Measurements from ENCODE around the gene KRT80.

KRT80 gene

DNA sequence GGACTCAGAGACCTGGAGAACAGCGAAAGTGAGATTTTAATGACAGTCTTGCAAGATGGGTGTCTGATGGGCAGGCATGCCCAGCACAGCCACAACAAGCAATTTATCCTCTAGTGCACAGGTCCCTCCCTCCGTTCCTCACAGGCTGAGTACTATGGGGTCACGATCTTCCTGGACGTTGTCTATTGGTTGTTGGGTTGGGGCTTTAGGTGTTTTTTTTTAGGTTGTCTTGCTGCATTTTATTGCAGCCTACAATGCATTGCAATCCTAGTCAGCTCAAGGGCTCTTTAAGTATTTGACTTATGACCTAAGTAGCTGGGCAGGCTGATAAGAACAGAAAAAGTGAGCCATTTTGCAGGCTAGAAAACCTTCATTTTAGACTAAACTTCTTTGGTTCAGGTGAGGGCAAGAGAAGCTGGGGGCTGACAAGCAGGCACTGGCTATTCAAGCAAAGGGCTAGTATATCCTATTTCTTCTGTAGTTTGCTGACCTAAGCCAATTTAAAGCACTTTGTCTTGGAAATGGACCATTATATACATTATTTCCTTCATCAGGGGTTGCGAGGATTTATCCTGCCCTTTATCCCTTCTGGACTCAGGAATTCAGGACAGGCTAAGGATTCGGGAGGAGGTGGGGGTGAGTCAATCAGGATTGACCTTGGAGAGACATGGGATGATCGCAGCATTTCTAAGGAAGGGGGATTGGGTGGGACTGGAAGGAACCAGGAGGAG is 47.3 kb upstream of the KRT80 start:
- Histone ChIP-seq H4K8ac (ENCODE audit: low read depth, low read length) (no peak overlapping the region), H3K4me3 (ENCODE audit: low read depth, low read length) (no peak overlapping the region), H3K27ac (ENCODE audit: low read depth, low read length) (peak overlapping the region; percentile 14), H3K18ac (ENCODE audit: low read length) (peak overlapping the region; percentile 20), H3K79me2 (ENCODE audit: control insufficient read depth, insufficient read depth, low read length, poor library complexity) (peaks cover 8% of the 10 kb centered on the region), H2AK5ac (ENCODE audit: low read length) (no peak overlapping the region), H3K4me2 (ENCODE audit: low read length) (no peak overlapping the region), H2BK12ac (ENCODE audit: low read length) (peak overlapping the region; percentile 8), H3K4me1 (ENCODE audit: control insufficient read depth in 1 of 2, insufficient read depth in 2 of 2, low read length in 2 of 2) (peaks cover 43 to 56% of the 10 kb centered on the region in 2 experiments), H3K9ac (ENCODE audit: low read length) (no peak overlapping the region), H3K9me3 (ENCODE audit: insufficient read depth, low read depth, low read length) (peaks cover 4% of the 10 kb centered on the region), H3K27me3 (ENCODE audit: insufficient read depth, low read length) (no peaks in the 10 kb centered on the region), H3K36me3 (ENCODE audit: control insufficient read depth in 1 of 2, insufficient read depth in 2 of 2, low read length in 2 of 2) (peaks cover 73 to 78% of the 10 kb centered on the region in 2 experiments), H3K23ac (ENCODE audit: low read length) (no peak overlapping the region), H2BK5ac (ENCODE audit: low read depth, low read length, poor library complexity) (peak overlapping the region; percentile 52), H2BK120ac (ENCODE audit: insufficient read depth, low read length, poor library complexity) (peak overlapping the region; percentile 18), H3K4ac (ENCODE audit: low read depth, low read length) (no peak overlapping the region), H4K12ac (ENCODE audit: low read depth, low read length) (no peak overlapping the region), H2AFZ (ENCODE audit: insufficient read depth, low read length, poor library complexity) (no peak overlapping the region), H4K91ac (ENCODE audit: low read depth, low read length) (peak overlapping the region; percentile 43), H3K79me1 (ENCODE audit: low read length) (peaks cover 9% of the 10 kb centered on the region), H3K14ac (ENCODE audit: low read length) (peak overlapping the region; percentile 34)
- WGBS (ENCODE audit: extremely low coverage, insufficient coverage, insufficient read length) = no CpG with 5 or more reads among the region's 7 CpGs
- DNase-seq = peak in 1 of 2 donors; percentile 69

- Histone ChIP-seq H4K8ac (ENCODE audit: low read depth, low read length) (no peak overlapping the region), H4K91ac (ENCODE audit: low read depth, low read length) (no peak overlapping the region), H3K27me3 (ENCODE audit: insufficient read depth, low read length) (no peaks in the 10 kb centered on the region), H3K4me1 (ENCODE audit: control insufficient read depth in 1 of 2, insufficient read depth in 2 of 2, low read length in 2 of 2) (peaks cover 36 to 51% of the 10 kb centered on the region in 2 experiments), H3K23ac (ENCODE audit: low read length) (no peak overlapping the region), H3K4ac (ENCODE audit: low read depth, low read length) (no peak overlapping the region), H2BK5ac (ENCODE audit: low read depth, low read length, poor library complexity) (no peak overlapping the region), H3K4me2 (ENCODE audit: low read length) (no peak overlapping the region), H3K9me3 (ENCODE audit: insufficient read depth, low read depth, low read length) (peaks cover 4% of the 10 kb centered on the region), H3K79me1 (ENCODE audit: low read length) (peaks cover 15% of the 10 kb centered on the region), H2BK120ac (ENCODE audit: insufficient read depth, low read length, poor library complexity) (no peak overlapping the region), H3K36me3 (ENCODE audit: control insufficient read depth in 1 of 2, insufficient read depth in 2 of 2, low read length in 2 of 2) (peaks cover 66 to 71% of the 10 kb centered on the region in 2 experiments), H3K18ac (ENCODE audit: low read length) (no peak overlapping the region), H3K9ac (ENCODE audit: low read length) (no peak overlapping the region), H2AK5ac (ENCODE audit: low read length) (no peak overlapping the region), H4K12ac (ENCODE audit: low read depth, low read length) (no peak overlapping the region), H2AFZ (ENCODE audit: insufficient read depth, low read length, poor library complexity) (no peak overlapping the region), H3K27ac (ENCODE audit: low read depth, low read length) (no peak overlapping the region), H3K4me3 (ENCODE audit: low read depth, low read length) (no peak overlapping the region), H2BK12ac (ENCODE audit: low read length) (no peak overlapping the region), H3K79me2 (ENCODE audit: control insufficient read depth, insufficient read depth, low read length, poor library complexity) (peaks cover 13% of the 10 kb centered on the region), H3K14ac (ENCODE audit: low read length) (no peak overlapping the region)
- WGBS (ENCODE audit: extremely low coverage, insufficient coverage, insufficient read length) = no CpG with 5 or more reads among the region's 4 CpGs
- DNase-seq = no peak
Measured at GRCh38 chr12:52238207-52238840, 46.5 kb upstream of the KRT80 start.

DNA sequence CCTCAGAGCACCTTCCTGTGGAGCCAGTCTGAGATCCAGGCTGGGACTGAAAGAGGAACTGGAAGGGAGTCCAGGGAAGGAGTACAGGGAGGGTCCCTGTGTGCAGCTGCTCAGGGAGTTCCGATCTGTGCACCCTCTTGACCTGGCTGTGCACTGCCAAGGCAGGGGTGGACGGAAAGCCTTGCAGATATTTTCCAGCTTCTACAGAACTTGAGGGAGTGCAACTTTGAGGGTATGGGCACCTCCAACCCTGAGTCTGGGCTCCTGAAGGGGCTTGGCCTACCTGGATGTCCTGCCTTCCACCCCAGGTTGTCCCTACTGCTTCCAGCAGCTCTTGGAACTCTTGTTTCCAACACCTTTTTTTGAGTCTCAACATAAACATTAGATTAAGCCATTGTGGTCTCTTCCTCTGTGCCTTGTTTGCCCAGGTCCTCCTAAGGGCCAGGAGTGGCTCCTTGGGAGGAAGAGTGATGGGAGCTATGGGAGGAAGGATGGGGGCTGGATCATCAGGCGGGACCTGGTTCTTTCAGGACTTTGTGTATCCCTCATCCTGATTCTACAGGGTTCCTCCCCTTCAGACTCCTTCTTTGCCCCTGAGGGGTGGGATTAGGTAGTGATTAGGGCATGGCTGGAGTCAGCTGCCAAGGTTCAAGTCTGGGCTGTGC is 44.7 kb upstream of the KRT80 start:
- H4K12ac ChIP-seq (ENCODE audit: low read depth, low read length) = no peak overlapping the region
- no peak overlapping the region for H3K4me2 ChIP-seq (ENCODE audit: low read length)
- H2AK5ac ChIP-seq (ENCODE audit: low read length) = no peak overlapping the region
- peaks cover 50 to 56% of the 10 kb centered on the region in 2 experiments for H3K36me3 ChIP-seq (ENCODE audit: control insufficient read depth in 1 of 2, insufficient read depth in 2 of 2, low read length in 2 of 2)
- peaks cover 31% of the 10 kb centered on the region for H3K79me1 ChIP-seq (ENCODE audit: low read length)
- H3K14ac ChIP-seq (ENCODE audit: low read length) = no peak overlapping the region
- no peak overlapping the region for H2BK12ac ChIP-seq (ENCODE audit: low read length)
- no CpG with 5 or more reads among the region's 3 CpGs for WGBS (ENCODE audit: extremely low coverage, insufficient coverage, insufficient read length)
- H3K27me3 ChIP-seq (ENCODE audit: insufficient read depth, low read length) = no peaks in the 10 kb centered on the region
- H3K27ac ChIP-seq (ENCODE audit: low read depth, low read length) = no peak overlapping the region
- H4K8ac ChIP-seq (ENCODE audit: low read depth, low read length) = no peak overlapping the region
- H3K9me3 ChIP-seq (ENCODE audit: insufficient read depth, low read depth, low read length) = no peaks in the 10 kb centered on the region
- no peak overlapping the region for H2AFZ ChIP-seq (ENCODE audit: insufficient read depth, low read length, poor library complexity)
- H2BK120ac ChIP-seq (ENCODE audit: insufficient read depth, low read length, poor library complexity) = no peak overlapping the region
- H3K4me1 ChIP-seq (ENCODE audit: control insufficient read depth in 1 of 2, insufficient read depth in 2 of 2, low read length in 2 of 2) = peaks cover 39 to 53% of the 10 kb centered on the region in 2 experiments
- peaks cover 23% of the 10 kb centered on the region for H3K79me2 ChIP-seq (ENCODE audit: control insufficient read depth, insufficient read depth, low read length, poor library complexity)
- H3K9ac ChIP-seq (ENCODE audit: low read length) = no peak overlapping the region
- H3K4me3 ChIP-seq (ENCODE audit: low read depth, low read length) = no peak overlapping the region
- no peak overlapping the region for H3K23ac ChIP-seq (ENCODE audit: low read length)
- peak in 1 of 2 donors; percentile 18 for DNase-seq
- no peak overlapping the region for H4K91ac ChIP-seq (ENCODE audit: low read depth, low read length)
- H2BK5ac ChIP-seq (ENCODE audit: low read depth, low read length, poor library complexity) = no peak overlapping the region
- no peak overlapping the region for H3K18ac ChIP-seq (ENCODE audit: low read length)
- H3K4ac ChIP-seq (ENCODE audit: low read depth, low read length) = no peak overlapping the region

DNA sequence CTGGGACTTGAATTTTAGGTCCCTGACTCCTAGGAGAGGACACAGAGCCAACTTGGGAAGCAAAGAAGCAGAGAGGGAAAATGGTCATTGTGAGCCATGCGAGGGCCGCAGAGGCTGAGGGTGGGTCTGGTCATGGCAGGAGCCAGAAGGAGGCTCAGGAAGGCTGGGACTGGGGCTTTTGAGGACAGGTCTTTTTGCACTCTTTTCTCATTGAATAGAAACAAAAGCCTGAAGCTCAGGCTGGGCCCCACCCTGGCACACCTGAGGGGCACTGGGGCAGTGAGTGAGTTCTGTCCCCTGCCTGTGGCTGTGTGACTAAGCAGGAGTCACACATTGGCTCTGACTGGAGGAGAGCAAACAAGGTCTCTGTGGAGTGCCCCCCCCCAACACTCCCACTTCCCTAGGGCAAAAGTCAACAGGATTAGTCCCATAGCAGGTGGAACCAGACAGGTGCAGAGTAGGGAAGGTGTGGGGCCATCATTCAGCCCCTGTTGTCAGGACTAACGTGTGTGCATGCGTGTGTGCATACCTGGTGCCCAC is 44.1 kb upstream of the KRT80 start:
- peaks cover 45 to 59% of the 10 kb centered on the region in 2 experiments for H3K4me1 ChIP-seq (ENCODE audit: control insufficient read depth in 1 of 2, insufficient read depth in 2 of 2, low read length in 2 of 2)
- no peak overlapping the region for H2AK5ac ChIP-seq (ENCODE audit: low read length)
- H3K36me3 ChIP-seq (ENCODE audit: control insufficient read depth in 1 of 2, insufficient read depth in 2 of 2, low read length in 2 of 2) = peaks cover 44 to 50% of the 10 kb centered on the region in 2 experiments
- no peak overlapping the region for H3K14ac ChIP-seq (ENCODE audit: low read length)
- H3K23ac ChIP-seq (ENCODE audit: low read length) = no peak overlapping the region
- no peak overlapping the region for H4K12ac ChIP-seq (ENCODE audit: low read depth, low read length)
- peaks cover 26% of the 10 kb centered on the region for H3K79me2 ChIP-seq (ENCODE audit: control insufficient read depth, insufficient read depth, low read length, poor library complexity)
- H3K27me3 ChIP-seq (ENCODE audit: insufficient read depth, low read length) = no peaks in the 10 kb centered on the region
- H3K79me1 ChIP-seq (ENCODE audit: low read length) = peaks cover 36% of the 10 kb centered on the region
- no peak overlapping the region for H3K9ac ChIP-seq (ENCODE audit: low read length)
- H3K18ac ChIP-seq (ENCODE audit: low read length) = no peak overlapping the region
- H3K4me2 ChIP-seq (ENCODE audit: low read length) = no peak overlapping the region
- H4K8ac ChIP-seq (ENCODE audit: low read depth, low read length) = no peak overlapping the region
- H2AFZ ChIP-seq (ENCODE audit: insufficient read depth, low read length, poor library complexity) = no peak overlapping the region
- no peak overlapping the region for H3K4ac ChIP-seq (ENCODE audit: low read depth, low read length)
- no CpG with 5 or more reads among the region's 4 CpGs for WGBS (ENCODE audit: extremely low coverage, insufficient coverage, insufficient read length)
- no peak overlapping the region for H3K4me3 ChIP-seq (ENCODE audit: low read depth, low read length)
- H2BK5ac ChIP-seq (ENCODE audit: low read depth, low read length, poor library complexity) = no peak overlapping the region
- peak overlapping the region; percentile 31 for H3K27ac ChIP-seq (ENCODE audit: low read depth, low read length)
- DNase-seq = peak in 1 of 2 donors; percentile 15
- no peak overlapping the region for H2BK12ac ChIP-seq (ENCODE audit: low read length)
- no peak overlapping the region for H2BK120ac ChIP-seq (ENCODE audit: insufficient read depth, low read length, poor library complexity)
- no peaks in the 10 kb centered on the region for H3K9me3 ChIP-seq (ENCODE audit: insufficient read depth, low read depth, low read length)
- no peak overlapping the region for H4K91ac ChIP-seq (ENCODE audit: low read depth, low read length)

All from trophoblast cell (in vitro differentiated cells and primary cell).